HepG2 (cell line): ENCODE data around the gene STUB1. TPM values are rescaled to one million over a fixed set of nuclear protein-coding genes. Genes with fewer than 3 reads are reported as not detected.

Source experiments
- CENPT ChIP-seq: sonication (generic); formaldehyde crosslinking; IDR thresholded peaks from 2 replicates; pipeline ENCODE4 v1.8.0; 2022; ENCODE audit warnings: low read depth, mild to moderate bottlenecking, moderate library complexity, missing genetic modification reagents
- EEA1 ChIP-seq: sonication (generic); formaldehyde crosslinking; IDR thresholded peaks from 2 replicates; pipeline ENCODE4 v1.5.1; 2020; ENCODE audit warnings: mild to moderate bottlenecking, missing genetic modification reagents, borderline replicate concordance
- FIP1L1 ChIP-seq: fragments of 200-400 bp; formaldehyde crosslinking; IDR thresholded peaks from 2 replicates; pipeline ENCODE4 v1.6.1; 2018; ENCODE audit warnings: low read depth, mild to moderate bottlenecking, low read length, moderate library complexity, borderline replicate concordance; ENCODE audit not compliant: insufficient read depth
- FOXO1 ChIP-seq: sonication (generic); formaldehyde crosslinking; IDR thresholded peaks from 2 replicates; pipeline ENCODE4 v1.4.0; 2020; ENCODE audit warnings: missing genetic modification reagents
- NR3C1 ChIP-seq: sonication (generic); formaldehyde crosslinking; IDR thresholded peaks from 2 replicates; pipeline ENCODE4 v1.4.0; 2020; ENCODE audit warnings: missing genetic modification reagents
- PCBP1 ChIP-seq: fragments of 200-400 bp; formaldehyde crosslinking; IDR thresholded peaks from 2 replicates; pipeline ENCODE4 v1.6.1; 2017; ENCODE audit warnings: mild to moderate bottlenecking, low read depth, low read length, borderline replicate concordance
- SMARCC2 ChIP-seq: fragments of 450-650 bp; IDR thresholded peaks from 2 replicates; pipeline ENCODE4 v1.6.1; 2017; ENCODE audit warnings: antibody characterized with exemption, mild to moderate bottlenecking
- SUZ12 ChIP-seq: fragments of 150-350 bp; IDR thresholded peaks from 2 replicates; pipeline ENCODE4 v1.6.1; 2014; ENCODE audit warnings: low read depth, low read length
- ZNF12 ChIP-seq: sonication (generic); formaldehyde crosslinking; IDR thresholded peaks from 2 replicates; pipeline ENCODE4 v1.5.0; 2020; ENCODE audit warnings: missing genetic modification reagents
- ZNF260 ChIP-seq: sonication (generic); formaldehyde crosslinking; IDR thresholded peaks from 2 replicates; pipeline ENCODE4 v1.4.0; 2020; ENCODE audit warnings: missing genetic modification reagents, low read depth, mild to moderate bottlenecking, borderline replicate concordance
- ZNF678 ChIP-seq: sonication (generic); formaldehyde crosslinking; IDR thresholded peaks from 2 replicates; pipeline ENCODE4 v1.4.0; 2020; ENCODE audit warnings: mild to moderate bottlenecking, missing genetic modification reagents
- ZNF792 ChIP-seq: IDR thresholded peaks from 2 replicates; pipeline ENCODE4 v1.6.1; 2016
- ZSCAN31 ChIP-seq: sonication (generic); formaldehyde crosslinking; IDR thresholded peaks from 2 replicates; pipeline ENCODE4 v1.5.0; 2020; ENCODE audit warnings: low read depth, mild to moderate bottlenecking, missing genetic modification reagents
- polyA plus RNA-seq, 8 experiments: library from polyadenylated mRNA; depleted of rRNA in 3 of 8; stranded (reverse) in 7 of 8; unstranded in 1 of 8; fragments of >200 nt; fragmentation: Illumina TruSeq in 4 of 8; extraction: Trizol in 4 of 8; gene quantifications; 2 replicates each; pipeline versions ENCODE4 v1.2.1 to v1.2.3, GENCODE V29; 2011 to 2016; ENCODE audit warnings: low read depth in 4 of 8, missing spikeins in 1 of 8, mixed read lengths in 1 of 8; ENCODE audit not compliant: insufficient read depth in 1 of 8
- total RNA-seq, 5 experiments: library from RNA; depleted of rRNA; stranded (reverse); fragments of >200 nt; fragmentation: Illumina TruSeq; extraction: Trizol; gene quantifications; 2 replicates each; pipeline ENCODE4 v1.2.3, GENCODE V29; 2016; ENCODE audit warnings: low read depth in 1 of 5
- TF ChIP-seq, protein P1 (sequence below): sonication (generic); formaldehyde crosslinking; IDR thresholded peaks from 2 replicates; pipeline ENCODE4 v1.8.0; 2022; ENCODE audit warnings: mild to moderate bottlenecking, missing genetic modification reagents, borderline replicate concordance
- TF ChIP-seq, protein P2 (sequence below): sonication (generic); formaldehyde crosslinking; IDR thresholded peaks from 2 replicates; pipeline ENCODE4 v1.4.0; 2020; ENCODE audit warnings: mild to moderate bottlenecking, missing genetic modification reagents, borderline replicate concordance
- TF ChIP-seq, protein P3 (sequence below): sonication (generic); formaldehyde crosslinking; IDR thresholded peaks from 2 replicates; pipeline ENCODE4 v1.4.0; 2020; ENCODE audit warnings: low read depth, mild to moderate bottlenecking, missing genetic modification reagents
- TF ChIP-seq, protein P4 (sequence below): sonication (generic); formaldehyde crosslinking; IDR thresholded peaks from 2 replicates; pipeline ENCODE4 v1.5.0; 2020; ENCODE audit warnings: missing genetic modification reagents

STUB1 gene
- total and polyA plus RNA-seq, 2 of the 13 experiments (the other 11 are each of a cell fraction or from before 2014, with no cell fraction given): 52.9 to 78.2 TPM

DNA sequence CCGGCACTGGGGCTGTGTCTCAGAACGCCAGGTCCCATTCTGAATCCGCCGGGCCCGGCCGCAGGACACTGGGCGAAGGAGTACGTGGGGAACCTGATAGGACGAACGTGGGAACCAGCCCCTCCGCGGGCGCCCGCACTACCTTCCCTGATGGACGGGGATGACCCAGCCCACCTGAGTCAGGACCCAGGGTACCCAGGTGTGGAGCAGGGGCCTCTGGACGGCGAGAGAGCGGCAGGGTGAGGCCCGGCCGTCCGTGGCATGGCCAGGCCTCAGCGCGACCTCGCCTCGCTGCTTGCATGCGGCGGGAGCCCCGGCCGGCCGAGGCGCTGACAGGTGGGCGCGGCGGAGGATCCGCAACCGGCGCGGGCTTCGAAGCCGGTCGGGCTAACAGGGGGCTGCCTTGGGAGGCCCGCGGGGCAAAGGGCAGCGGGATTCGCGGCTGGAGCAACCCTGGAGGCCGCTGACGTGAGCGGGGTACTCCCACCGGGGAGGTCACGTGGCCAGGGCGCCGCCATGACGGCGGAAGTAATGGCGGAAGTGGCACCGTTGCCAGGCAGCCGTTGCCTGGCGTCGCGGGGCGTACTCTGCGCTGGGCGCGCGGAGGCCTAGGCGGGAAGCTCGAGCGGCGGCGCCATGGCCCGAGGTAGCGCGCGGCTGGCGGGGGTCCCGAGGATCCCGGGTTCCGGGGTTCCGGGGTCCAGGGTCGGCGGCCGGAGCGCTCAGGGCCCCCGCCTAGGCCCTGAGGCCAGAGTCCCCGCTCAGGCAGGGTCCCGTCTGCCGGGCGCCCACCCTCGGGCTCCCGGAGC is 31.2 kb upstream of the STUB1 start, which contains the start of gene WDR90 (continued):
- TF ChIP-seq ZNF792 (peak; percentile 72), ZNF260 (CRISPR knock-in tag) (no peak), EEA1 (CRISPR knock-in tag) (peak; percentile 75; the same call in 1 of the 2 replicates), ZNF12 (no peak), FIP1L1 (peak; percentile 84; the same call in 1 of the 2 replicates), FOXO1 (CRISPR knock-in tag) (peak; percentile 32), CENPT (CRISPR knock-in tag) (peak; percentile 45; the same call in 1 of the 2 replicates), SMARCC2 (no peak), NR3C1 (CRISPR knock-in tag) (no peak), ZSCAN31 (CRISPR knock-in tag) (peak; percentile 79), ZNF678 (peak; percentile 49; the same call in 1 of the 2 replicates), PCBP1 (no peak), SUZ12 (no peak)
- TF ChIP-seq, protein P1, sequence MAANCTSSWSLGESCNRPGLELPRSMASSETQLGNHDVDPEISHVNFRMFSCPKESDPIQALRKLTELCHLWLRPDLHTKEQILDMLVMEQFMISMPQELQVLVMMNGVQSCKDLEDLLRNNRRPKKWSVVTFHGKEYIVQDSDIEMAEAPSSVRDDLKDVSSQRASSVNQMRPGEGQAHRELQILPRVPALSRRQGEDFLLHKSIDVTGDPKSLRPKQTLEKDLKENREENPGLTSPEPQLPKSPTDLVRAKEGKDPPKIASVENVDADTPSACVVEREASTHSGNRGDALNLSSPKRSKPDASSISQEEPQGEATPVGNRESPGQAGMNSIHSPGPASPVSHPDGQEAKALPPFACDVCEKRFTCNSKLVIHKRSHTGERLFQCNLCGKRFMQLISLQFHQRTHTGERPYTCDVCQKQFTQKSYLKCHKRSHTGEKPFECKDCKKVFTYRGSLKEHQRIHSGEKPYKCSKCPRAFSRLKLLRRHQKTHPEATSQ (CRISPR knock-in tag): no peak; the same call in 1 of the 2 replicates
- TF ChIP-seq, protein P2, sequence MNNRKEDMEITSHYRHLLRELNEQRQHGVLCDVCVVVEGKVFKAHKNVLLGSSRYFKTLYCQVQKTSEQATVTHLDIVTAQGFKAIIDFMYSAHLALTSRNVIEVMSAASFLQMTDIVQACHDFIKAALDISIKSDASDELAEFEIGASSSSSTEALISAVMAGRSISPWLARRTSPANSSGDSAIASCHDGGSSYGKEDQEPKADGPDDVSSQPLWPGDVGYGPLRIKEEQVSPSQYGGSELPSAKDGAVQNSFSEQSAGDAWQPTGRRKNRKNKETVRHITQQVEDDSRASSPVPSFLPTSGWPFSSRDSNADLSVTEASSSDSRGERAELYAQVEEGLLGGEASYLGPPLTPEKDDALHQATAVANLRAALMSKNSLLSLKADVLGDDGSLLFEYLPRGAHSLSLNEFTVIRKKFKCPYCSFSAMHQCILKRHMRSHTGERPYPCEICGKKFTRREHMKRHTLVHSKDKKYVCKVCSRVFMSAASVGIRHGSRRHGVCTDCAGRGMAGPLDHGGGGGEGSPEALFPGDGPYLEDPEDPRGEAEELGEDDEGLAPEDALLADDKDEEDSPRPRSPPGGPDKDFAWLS: no peak
- TF ChIP-seq, protein P3, sequence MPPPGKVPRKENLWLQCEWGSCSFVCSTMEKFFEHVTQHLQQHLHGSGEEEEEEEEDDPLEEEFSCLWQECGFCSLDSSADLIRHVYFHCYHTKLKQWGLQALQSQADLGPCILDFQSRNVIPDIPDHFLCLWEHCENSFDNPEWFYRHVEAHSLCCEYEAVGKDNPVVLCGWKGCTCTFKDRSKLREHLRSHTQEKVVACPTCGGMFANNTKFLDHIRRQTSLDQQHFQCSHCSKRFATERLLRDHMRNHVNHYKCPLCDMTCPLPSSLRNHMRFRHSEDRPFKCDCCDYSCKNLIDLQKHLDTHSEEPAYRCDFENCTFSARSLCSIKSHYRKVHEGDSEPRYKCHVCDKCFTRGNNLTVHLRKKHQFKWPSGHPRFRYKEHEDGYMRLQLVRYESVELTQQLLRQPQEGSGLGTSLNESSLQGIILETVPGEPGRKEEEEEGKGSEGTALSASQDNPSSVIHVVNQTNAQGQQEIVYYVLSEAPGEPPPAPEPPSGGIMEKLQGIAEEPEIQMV: no peak
- TF ChIP-seq, protein P4, sequence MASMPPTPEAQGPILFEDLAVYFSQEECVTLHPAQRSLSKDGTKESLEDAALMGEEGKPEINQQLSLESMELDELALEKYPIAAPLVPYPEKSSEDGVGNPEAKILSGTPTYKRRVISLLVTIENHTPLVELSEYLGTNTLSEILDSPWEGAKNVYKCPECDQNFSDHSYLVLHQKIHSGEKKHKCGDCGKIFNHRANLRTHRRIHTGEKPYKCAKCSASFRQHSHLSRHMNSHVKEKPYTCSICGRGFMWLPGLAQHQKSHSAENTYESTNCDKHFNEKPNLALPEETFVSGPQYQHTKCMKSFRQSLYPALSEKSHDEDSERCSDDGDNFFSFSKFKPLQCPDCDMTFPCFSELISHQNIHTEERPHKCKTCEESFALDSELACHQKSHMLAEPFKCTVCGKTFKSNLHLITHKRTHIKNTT (CRISPR knock-in tag): no peak
